Peyer's patch (tissue), 4 donors: ENCODE results near the gene SMARCA2.

Experiments used
- CTCF ChIP-seq, 6 experiments: fragments of 450-650 bp in 4 of 6; fragments of 200-600 bp in 2 of 6; sonication (generic) in 1 of 6; IDR thresholded peaks; one replicate each; pipeline ENCODE4 v1.5.1; 2017 to 2019; ENCODE audit warnings: antibody characterized with exemption in 6 of 6, mild to moderate bottlenecking in 3 of 6, moderate library complexity in 1 of 6
- POLR2A ChIP-seq, 2 donors: fragments of 450-650 bp; IDR thresholded peaks; one replicate each; pipeline ENCODE4 v1.5.1; 2017; ENCODE audit warnings: antibody characterized with exemption in 2 of 2, mild to moderate bottlenecking in 2 of 2, moderate library complexity in 2 of 2

- TF ChIP-seq CTCF (IDR thresholded peaks at IDR 0.05), result peak; percentile 24 to 71 (median 60)
- no peak for TF ChIP-seq POLR2A (IDR thresholded peaks at IDR 0.05)
These were observed 117.4 kb downstream of the SMARCA2 start for GRCh38 chr9:2132484-2133082.
